PFSK-1 (cell line): ENCODE results near the gene AP1B1.

Source experiments
- FOXP2 ChIP-seq: optimal IDR thresholded peaks from 2 replicates; pipeline ENCODE3; 2011; ENCODE audit warnings: borderline replicate concordance, control low read depth, inconsistent platforms; ENCODE audit not compliant: insufficient read depth; ENCODE audit errors: extremely low read length, extremely low read depth
- POLR2AphosphoS5 ChIP-seq: IDR thresholded peaks from 2 replicates; pipeline ENCODE4 v1.6.1; 2012; ENCODE audit warnings: low read depth, mild to moderate bottlenecking, control low read depth, low read length, moderate library complexity
- REST ChIP-seq, 2 experiments: IDR thresholded peaks; 2 replicates each; pipeline versions ENCODE4 v1.6.1 to v1.8.0; 2011 to 2012; ENCODE audit warnings: low read depth in 2 of 2, low read length in 2 of 2, control low read depth in 1 of 2, inconsistent platforms in 1 of 2, mild to moderate bottlenecking in 1 of 2, moderate library complexity in 1 of 2; ENCODE audit not compliant: insufficient read depth in 1 of 2
- SIN3A ChIP-seq: IDR thresholded peaks from 2 replicates; pipeline ENCODE4 v1.6.1; 2012; ENCODE audit warnings: mild to moderate bottlenecking, low read length, moderate library complexity, borderline replicate concordance; ENCODE audit not compliant: insufficient read depth
- TAF1 ChIP-seq: IDR thresholded peaks from 2 replicates; pipeline ENCODE4 v1.6.1; 2012; ENCODE audit warnings: low read length, control low read depth, borderline replicate concordance; ENCODE audit not compliant: insufficient read depth

The AP1B1 gene

GRCh38 chr22:29300807-29301601 lies 87.4 kb downstream of the AP1B1 start:
- TF ChIP-seq REST (IDR thresholded peaks at IDR 0.05; ENCODE audit: insufficient read depth in 1 of 2, low read depth in 2 of 2, low read length in 2 of 2) (no peak), POLR2AphosphoS5 (peak; percentile 69; the same call in 1 of the 2 replicates)

DNA sequence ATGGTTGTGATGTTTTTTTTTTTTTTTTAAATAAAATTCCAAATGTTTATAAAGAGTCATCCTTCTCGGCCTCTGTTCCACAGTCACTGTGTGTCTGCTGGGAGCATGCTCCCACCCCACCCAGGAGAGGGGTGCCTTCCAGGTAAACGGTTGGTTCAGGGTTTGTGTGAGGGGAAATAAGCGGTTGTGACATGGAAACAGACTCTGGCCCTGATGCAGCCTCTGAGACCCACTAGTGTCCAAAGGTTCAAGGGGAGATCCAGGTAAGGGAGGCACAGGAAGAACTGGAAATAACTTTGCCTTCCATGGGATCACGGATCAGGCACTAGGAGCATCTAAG lies 87.9 kb downstream of the AP1B1 start:
- TF ChIP-seq TAF1 (no peak), POLR2AphosphoS5 (peak; percentile 72; the same call in 1 of the 2 replicates)

- TF ChIP-seq SIN3A (no peak), REST (IDR thresholded peaks at IDR 0.05; ENCODE audit: insufficient read depth in 1 of 2, low read depth in 2 of 2, low read length in 2 of 2) (no peak), FOXP2 (no peak), POLR2AphosphoS5 (no peak)
Observed at GRCh38 chr22:29299136-29299900, 89.1 kb downstream of the AP1B1 start.

DNA sequence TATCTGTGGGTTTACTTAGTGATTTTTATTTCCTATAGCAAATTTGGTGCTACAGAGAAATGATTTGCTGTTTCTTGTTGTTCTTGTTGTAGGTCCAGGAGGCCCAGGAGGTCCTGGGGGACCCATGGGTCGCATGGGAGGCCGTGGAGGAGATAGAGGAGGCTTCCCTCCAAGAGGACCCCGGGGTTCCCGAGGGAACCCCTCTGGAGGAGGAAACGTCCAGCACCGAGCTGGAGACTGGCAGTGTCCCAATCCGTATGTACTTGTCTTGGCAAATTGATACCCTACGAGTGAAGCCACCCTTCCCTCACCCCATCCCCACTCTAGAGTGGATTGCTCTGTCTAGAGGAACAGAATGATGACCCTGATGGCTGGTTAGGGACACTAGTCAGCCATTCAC lies 89.7 kb downstream of the AP1B1 start:
- TF ChIP-seq FOXP2 (no peak), SIN3A (no peak), REST (IDR thresholded peaks at IDR 0.05; ENCODE audit: insufficient read depth in 1 of 2, low read depth in 2 of 2, low read length in 2 of 2) (no peak), TAF1 (no peak), POLR2AphosphoS5 (no peak)

DNA sequence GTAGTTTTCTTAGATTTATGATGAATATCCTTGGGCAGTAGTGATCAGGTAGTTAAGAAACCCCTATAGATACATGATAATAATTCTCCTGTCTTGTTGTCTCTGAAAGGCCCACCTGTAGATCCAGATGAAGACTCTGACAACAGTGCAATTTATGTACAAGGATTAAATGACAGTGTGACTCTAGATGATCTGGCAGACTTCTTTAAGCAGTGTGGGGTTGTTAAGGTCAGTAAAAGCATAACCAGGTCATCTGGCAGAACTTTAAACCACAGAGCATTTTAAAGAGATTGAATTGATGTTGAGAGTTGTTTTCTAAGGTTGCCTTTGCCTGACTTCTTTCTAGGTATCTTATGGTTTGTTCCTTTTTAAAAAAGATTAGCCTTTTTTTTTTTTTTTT lies 96.0 kb downstream of the AP1B1 start:
- TF ChIP-seq TAF1 (no peak), REST (IDR thresholded peaks at IDR 0.05; ENCODE audit: insufficient read depth in 1 of 2, low read depth in 2 of 2, low read length in 2 of 2) (no peak), SIN3A (no peak)
